DOHH2 (cell line): Measurements from ENCODE around the gene ADAMTS9.

Experiments used
- CTCF ChIP-seq: fragments of 200-600 bp; sonication (generic); IDR thresholded peaks from one replicate; pipeline ENCODE4 v1.5.1; 2014; ENCODE audit warnings: antibody characterized with exemption, mild to moderate bottlenecking, low read depth, low read length; ENCODE audit not compliant: poor library complexity, severe bottlenecking
- EZH2phosphoT487 ChIP-seq: fragments of 200-600 bp; sonication (generic); IDR thresholded peaks from 2 replicates; pipeline ENCODE4 v1.6.1; 2017; ENCODE audit warnings: borderline replicate concordance, mild to moderate bottlenecking, antibody characterized with exemption, low read length, moderate library complexity, mixed read lengths

- TF ChIP-seq CTCF, result no peak
- no peak for TF ChIP-seq EZH2phosphoT487
Measured at GRCh38 chr3:64508140-64508539, 179.7 kb downstream of the ADAMTS9 start.
